Measurements from ENCODE around the gene RTTN.
"Not testable (repeated sequence)": the region's sequence is repeated elsewhere in the genome, so short reads cannot be mapped to it uniquely, and the experiment has no call there.

RTTN gene, protein sequence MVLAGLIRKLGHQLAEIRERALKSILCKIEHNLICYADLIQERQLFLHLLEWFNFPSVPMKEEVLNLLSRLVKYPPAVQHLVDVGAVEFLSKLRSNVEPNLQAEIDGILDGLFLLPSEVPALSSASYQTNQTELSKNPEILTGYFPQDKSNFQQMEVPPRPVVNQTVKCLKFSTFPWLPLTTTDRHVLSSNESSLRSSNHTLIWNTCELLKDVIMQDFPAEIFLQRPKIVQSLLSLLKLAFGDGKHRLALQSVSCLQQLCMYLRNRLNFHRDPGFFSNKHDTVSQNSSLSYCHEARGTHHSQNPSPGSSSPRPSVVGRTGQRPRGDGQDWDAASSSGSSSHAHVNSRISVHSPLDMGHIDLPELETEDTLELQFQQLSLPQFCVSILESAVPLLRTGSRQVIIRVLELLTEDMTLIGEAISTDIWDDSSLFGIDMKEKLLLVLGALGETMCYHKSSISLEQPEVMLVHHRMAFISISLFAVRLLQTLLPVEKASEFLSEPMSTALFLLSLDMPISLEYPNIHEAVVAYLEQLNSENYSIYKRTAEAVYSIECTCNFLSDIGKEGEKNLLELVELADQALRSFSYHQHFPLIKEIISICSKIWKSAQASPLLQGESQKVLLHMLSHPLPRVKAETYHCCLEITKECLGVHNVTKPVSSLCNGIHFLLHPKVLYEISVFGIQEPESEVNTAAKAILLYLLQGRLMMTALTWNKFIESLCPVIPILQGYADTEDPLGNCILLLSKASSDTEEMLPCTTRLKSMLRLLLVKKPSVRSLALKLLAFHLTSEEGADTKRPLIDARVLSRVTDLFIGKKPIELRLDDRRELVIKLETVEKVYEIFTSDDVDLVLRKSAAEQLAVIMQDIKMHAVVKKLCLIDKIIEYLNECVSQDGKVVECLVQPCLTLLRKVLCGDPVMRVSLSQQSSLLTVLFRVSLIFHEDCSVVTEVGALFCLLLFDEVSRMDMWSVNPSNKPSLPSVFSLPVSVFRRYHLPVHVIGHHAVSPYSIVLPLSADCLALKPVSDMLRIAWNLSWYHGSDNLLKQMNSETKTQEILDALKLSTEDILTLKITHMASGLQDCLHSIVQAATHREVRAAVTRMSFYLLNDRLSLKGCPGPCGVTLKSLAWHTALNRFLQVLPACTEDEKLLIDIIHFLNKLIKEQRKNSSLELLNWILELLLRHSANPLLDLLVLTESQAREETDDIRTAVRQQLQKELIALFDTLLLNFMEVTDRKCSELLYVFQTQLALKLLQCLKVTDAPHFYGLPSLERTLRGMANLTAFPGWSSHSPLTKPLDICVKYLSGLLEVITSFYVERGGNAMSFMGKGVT (N-terminal part only)

DNA sequence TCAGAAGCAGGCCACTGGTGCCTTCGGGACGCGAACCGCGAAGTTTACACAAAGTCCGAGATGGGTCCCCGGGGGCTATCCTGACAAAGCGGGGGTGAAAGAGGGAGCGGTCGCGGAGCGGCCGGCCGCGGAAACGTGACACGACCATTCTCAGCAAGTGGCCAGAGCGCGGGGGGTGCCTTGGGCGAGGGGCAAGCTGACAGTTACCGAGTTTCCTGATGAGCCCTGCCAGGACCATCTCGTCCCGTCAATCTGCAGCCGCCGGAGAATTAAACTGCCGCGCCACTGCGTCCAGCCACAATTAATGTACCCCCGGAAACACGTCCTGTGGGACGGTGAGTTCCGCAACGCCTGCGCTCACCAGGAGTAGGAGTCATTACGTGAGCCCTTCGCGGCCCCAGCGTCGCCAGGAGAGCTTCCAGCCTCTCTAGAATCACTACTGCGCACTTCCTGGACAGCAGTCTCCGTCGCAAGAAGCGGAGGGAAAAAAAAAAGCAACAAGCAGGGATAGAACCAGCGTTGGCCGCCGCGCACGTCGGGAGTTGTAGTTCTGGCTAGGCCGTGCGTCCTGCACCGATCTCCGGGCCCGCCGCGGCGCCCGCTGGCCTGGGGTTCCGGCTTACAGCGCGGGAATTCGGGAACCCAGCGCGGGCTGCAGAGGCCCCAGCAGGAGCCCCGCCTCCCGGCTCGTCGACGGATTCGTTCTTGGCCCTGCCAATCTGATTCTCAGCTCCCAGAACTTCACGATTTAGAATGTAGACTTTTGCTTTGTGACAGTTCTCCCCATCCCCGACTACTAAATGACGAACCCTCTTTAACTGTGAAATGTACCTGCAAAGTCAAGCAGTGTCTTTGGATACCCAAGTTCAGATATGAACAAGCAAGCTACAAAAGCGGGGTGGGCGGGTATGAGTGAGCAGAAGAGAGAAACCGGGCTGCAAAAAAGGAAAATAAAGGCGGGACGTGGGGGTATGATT, at the start of gene RTTN:
TSS of gene RTTN (minus strand) at position 267 of the 977 bp plus-strand sequence. CDS start at position 238, 29 bp downstream.
- H3K36me3 ChIP-seq (ENCODE audit: insufficient read depth, low read length), result no peaks in the 10 kb centered on the region
- peaks cover 7% of the 10 kb centered on the region; the same call in 1 of the 2 replicates for H3K4me1 ChIP-seq (ENCODE audit: insufficient read depth, low read length)
- peak within 1 kb of the TSS; percentile 93 for H3K9ac ChIP-seq (ENCODE audit: low read depth, low read length)
- H3K9me3 ChIP-seq (ENCODE audit: control insufficient read depth, insufficient read depth, low read length), result no peaks in the 10 kb centered on the region

DNA sequence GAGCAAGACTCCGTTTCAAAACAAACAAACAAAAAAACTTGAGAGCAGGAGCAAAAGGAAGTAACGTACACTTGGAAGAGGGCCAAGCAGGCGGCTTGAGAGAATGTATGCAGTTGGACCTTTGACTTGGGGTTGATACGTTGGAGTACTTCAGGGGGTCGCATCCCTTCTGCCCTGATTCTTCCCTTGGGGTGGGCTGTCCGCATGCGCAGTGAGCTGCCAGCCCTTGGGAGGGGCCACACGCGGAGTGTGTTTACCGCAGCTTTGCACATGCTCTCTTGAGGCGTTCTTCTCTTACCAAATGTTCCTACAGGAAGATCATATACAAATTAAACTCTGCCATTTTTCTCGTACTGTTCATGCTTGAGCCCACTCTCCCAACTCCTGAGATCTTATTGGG, 45.3 kb upstream of the RTTN start:
- H3K9me3 ChIP-seq (ENCODE audit: control insufficient read depth, insufficient read depth, low read length), result no peaks in the 10 kb centered on the region
- no peaks in the 10 kb centered on the region for H3K4me1 ChIP-seq (ENCODE audit: insufficient read depth, low read length)
- H3K36me3 ChIP-seq (ENCODE audit: insufficient read depth, low read length), result no peaks in the 10 kb centered on the region
- no peak overlapping the region for H3K9ac ChIP-seq (ENCODE audit: low read depth, low read length)

DNA sequence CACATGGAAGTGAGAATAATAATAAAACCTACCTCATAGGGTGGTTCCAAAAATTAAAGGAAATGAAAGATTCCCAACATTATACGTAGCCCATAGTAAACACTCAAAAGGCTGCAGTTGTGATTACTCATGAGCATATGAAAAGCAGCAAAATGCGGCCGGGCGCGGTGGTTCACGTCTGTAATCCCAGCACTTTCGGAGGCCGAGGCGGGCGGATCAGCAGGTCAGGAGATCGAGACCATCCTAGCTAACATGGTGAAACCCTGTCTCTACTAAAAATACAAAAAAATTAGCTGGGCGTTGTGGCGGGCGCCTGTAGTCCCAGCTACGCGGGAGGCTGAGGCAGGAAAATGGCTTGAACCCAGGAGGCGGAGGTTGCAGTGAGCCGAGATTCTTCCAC, 44.4 kb upstream of the RTTN start:
- not testable (repeated sequence) for H3K9ac ChIP-seq (ENCODE audit: low read depth, low read length); H3K4me1 ChIP-seq (ENCODE audit: insufficient read depth, low read length); H3K9me3 ChIP-seq (ENCODE audit: control insufficient read depth, insufficient read depth, low read length); H3K36me3 ChIP-seq (ENCODE audit: insufficient read depth, low read length)

DNA sequence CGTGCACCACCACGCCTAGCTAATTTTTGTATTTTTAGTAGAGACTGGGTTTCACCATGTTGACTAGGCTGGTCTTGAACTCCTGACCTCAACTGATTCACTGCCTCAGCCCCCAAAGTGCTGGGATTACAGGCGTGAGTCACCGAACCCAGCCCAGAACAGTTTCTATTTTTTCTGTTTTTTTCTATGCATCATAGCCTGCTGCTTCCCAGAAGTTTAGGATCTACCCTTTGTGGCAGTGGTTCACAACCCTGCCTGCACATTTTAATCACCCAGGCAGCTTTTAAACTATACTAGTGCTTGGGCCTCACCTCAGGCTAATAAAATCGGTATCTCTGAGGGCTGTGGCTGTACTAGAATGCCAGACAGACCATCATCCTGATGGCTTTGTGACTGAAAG, 43.6 kb upstream of the RTTN start:
- H3K36me3 ChIP-seq (ENCODE audit: insufficient read depth, low read length), result no peaks in the 10 kb centered on the region
- H3K9ac ChIP-seq (ENCODE audit: low read depth, low read length), result no peak overlapping the region
- no peaks in the 10 kb centered on the region for H3K9me3 ChIP-seq (ENCODE audit: control insufficient read depth, insufficient read depth, low read length)
- no peaks in the 10 kb centered on the region for H3K4me1 ChIP-seq (ENCODE audit: insufficient read depth, low read length)

DNA sequence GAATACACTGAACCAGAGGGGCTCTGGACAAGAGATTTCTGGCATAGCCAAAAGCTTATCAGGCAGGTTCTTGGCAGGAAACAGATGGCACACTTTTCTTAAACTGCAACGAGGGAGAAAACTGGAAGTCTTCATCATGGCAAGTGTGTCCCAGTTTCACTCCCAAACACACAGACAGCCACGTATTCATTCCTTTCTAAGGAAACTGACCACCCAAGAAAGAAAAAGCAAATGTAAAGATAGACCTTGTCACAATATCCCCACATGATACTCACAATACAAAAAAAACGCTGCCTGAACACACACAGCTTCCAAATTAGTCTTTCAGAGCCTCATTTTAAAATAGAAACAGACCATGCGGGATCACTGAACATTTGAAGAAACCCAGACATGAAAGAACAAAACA, 40.6 kb upstream of the RTTN start:
- H3K36me3 ChIP-seq (ENCODE audit: insufficient read depth, low read length), result no peaks in the 10 kb centered on the region

DNA sequence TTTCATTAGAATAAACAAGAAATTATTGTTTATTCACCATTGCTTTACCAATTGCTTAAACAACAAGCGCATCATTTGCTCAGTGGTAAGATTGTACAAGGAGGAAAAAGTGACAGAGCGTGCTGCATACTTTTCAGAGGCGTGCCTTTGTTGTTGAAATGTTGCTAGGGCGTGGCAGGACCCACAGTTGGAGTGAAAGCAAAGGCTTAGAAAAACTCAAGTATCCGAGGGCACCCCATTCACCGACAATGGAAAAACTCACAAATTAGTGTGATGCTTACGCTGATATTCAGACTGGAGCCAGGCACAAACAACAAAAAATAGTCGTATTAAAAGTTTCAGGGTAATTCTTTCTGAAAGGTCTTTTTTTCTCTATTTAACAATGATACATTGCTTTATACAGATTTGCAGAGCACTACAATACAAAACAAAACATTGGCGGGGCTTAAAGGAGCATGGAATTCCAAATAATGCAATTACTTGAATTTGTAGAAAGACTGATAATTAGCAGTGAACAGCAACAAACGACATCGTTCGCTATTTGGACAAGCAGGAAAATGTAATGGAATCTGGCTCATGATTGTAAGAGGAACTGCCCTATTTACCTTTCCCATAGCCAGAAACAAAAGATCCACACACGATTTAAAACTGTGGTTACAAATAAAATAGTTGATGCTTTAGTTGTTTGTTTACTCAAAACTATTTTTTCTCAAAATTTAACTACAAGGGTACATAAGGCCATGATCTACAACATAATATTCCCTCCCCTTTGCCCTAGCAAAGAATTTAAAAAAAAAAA, 37.8 kb upstream of the RTTN start:
- H3K36me3 ChIP-seq (ENCODE audit: insufficient read depth, low read length), result no peaks in the 10 kb centered on the region
- H3K9ac ChIP-seq (ENCODE audit: low read depth, low read length), result no peak overlapping the region
- H3K4me1 ChIP-seq (ENCODE audit: insufficient read depth, low read length), result no peaks in the 10 kb centered on the region
- no peaks in the 10 kb centered on the region for H3K9me3 ChIP-seq (ENCODE audit: control insufficient read depth, insufficient read depth, low read length)

More for the DNA sequence above, 40.6 kb upstream of the RTTN start:
- Histone ChIP-seq H3K4me1 (ENCODE audit: insufficient read depth, low read length) (no peaks in the 10 kb centered on the region), H3K9me3 (ENCODE audit: control insufficient read depth, insufficient read depth, low read length) (no peaks in the 10 kb centered on the region), H3K9ac (ENCODE audit: low read depth, low read length) (no peak overlapping the region)

DNA sequence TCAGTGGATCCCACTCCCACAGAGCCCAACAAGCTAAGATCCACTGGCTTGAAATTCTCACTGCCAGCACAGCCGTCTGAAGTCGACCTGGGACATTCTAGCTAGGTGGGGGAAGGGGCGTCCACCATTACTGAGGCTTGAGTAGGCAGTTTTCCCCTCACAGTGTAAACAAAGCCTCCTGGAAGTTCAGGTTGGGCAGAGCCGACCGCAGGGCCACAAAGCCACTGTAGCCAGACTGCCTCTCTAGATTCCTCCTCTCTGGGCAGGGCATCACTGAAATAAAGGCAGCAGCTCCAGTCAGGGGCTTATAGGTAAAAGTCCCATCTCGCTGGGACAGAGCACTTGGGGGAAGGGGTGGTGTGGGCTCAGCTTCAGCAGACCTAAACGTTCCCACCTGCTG, 31.4 kb upstream of the RTTN start:
- H3K36me3 ChIP-seq (ENCODE audit: insufficient read depth, low read length); H3K4me1 ChIP-seq (ENCODE audit: insufficient read depth, low read length); H3K9ac ChIP-seq (ENCODE audit: low read depth, low read length); H3K9me3 ChIP-seq (ENCODE audit: control insufficient read depth, insufficient read depth, low read length): not testable (repeated sequence)

DNA sequence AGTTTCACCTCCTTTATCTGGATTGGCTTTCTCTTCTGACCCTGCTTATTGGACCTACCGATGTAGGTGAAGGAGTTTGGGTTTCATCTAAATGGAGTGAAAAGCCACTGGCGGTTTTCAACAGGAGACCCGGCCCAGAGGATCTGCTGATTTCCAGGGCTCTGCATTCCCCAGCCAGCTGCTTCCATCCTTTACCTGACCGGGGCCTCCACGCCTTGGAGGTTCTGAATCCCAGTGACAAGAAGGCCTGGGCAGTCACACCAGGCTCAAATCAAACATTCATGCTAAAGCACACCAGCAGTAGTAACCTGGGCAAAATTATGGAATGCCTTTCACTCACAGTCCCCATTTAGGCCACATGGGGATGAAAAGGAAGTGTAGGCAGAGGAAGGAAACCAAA, 30.0 kb upstream of the RTTN start:
- no peaks in the 10 kb centered on the region for H3K36me3 ChIP-seq (ENCODE audit: insufficient read depth, low read length)
- peaks cover 9% of the 10 kb centered on the region; the same call in 1 of the 2 replicates for H3K4me1 ChIP-seq (ENCODE audit: insufficient read depth, low read length)
- no peaks in the 10 kb centered on the region for H3K9me3 ChIP-seq (ENCODE audit: control insufficient read depth, insufficient read depth, low read length)
- H3K9ac ChIP-seq (ENCODE audit: low read depth, low read length), result no peak overlapping the region

DNA sequence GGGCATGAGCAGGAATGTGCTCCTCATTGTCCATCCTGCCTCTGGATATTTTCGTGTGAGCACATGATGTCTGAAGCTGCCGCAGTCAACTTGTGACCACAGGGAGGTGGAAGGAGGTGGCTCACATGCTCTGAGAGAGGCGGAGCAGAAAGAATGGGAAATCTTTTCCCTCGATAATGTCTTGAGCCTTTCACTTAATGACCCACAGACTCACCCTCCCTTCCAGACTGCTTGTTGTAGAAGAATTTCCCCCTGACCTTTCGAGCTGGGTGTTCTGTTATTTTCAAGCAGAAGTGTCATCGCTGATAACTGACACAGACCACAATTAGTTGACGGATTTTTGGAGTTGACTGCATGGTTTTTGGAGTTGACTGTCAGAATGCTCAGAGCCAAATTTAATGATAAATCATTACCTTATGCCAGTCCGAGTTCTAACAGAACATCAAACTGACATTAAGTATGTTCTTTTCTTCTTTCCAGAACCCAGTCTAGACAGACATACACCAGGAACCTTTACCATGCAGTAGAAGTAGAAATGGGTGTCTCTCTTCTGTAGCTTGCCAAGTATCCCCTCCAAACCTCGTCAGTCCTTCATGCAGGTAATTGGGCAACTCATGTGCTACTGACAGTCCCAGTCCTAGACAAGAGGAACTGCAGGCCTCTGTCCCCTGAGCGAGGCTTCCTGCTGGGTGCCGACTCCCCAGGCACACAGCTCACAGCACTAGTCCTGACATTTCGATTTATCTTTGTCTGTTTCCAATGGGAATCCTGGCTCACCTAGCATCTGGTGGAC, 29.4 kb upstream of the RTTN start:
- H3K9ac ChIP-seq (ENCODE audit: low read depth, low read length), result no peak overlapping the region
- H3K36me3 ChIP-seq (ENCODE audit: insufficient read depth, low read length), result no peaks in the 10 kb centered on the region
- H3K9me3 ChIP-seq (ENCODE audit: control insufficient read depth, insufficient read depth, low read length), result no peaks in the 10 kb centered on the region
- peaks cover 9% of the 10 kb centered on the region; the same call in 1 of the 2 replicates for H3K4me1 ChIP-seq (ENCODE audit: insufficient read depth, low read length)

DNA sequence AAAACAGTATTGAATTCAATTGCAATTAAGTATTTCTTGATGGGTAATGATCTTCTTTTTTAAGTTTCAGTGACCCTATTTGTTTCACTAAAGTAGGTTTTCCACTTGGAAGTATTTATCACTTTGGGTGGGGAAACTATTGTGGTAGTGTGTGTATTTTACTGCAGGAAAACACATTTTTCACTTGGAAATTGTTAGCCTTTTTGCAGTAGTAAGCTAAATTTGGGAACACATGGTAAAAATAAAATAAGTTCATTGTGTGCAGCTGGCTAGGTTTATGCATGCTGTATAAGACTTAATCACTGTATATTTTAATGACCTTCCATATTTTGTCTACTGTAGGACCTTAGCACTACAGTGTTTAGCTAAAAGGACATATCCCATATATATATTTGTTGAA, 28.5 kb upstream of the RTTN start:
- Histone ChIP-seq H3K9me3 (ENCODE audit: control insufficient read depth, insufficient read depth, low read length) (no peaks in the 10 kb centered on the region), H3K4me1 (ENCODE audit: insufficient read depth, low read length) (peaks cover 9% of the 10 kb centered on the region; the same call in 1 of the 2 replicates), H3K36me3 (ENCODE audit: insufficient read depth, low read length) (no peaks in the 10 kb centered on the region), H3K9ac (ENCODE audit: low read depth, low read length) (no peak overlapping the region)

DNA sequence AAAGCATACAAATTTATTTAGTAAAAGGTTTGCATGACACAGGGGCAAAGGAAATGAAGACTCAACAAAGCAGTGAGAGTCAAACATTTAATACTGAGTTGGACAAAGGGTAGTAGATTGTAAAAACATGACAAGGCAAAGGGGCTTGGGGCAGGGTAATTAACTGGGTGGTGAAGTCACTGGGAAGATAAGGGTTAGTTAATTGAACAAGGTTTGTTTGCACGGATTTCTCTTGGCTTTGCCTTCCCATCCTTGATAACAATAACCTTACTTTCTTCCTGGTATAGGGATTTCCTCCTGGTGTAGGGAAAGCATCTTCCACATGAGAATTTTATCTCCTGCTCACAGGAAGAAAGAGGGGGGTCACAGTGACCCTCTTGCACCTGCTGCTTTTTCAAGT, 26.8 kb upstream of the RTTN start:
- no peaks in the 10 kb centered on the region for H3K36me3 ChIP-seq (ENCODE audit: insufficient read depth, low read length)
- no peak overlapping the region for H3K9ac ChIP-seq (ENCODE audit: low read depth, low read length)
- H3K9me3 ChIP-seq (ENCODE audit: control insufficient read depth, insufficient read depth, low read length), result peaks cover 6% of the 10 kb centered on the region; the same call in 1 of the 2 replicates
- peaks cover 9% of the 10 kb centered on the region; the same call in 1 of the 2 replicates for H3K4me1 ChIP-seq (ENCODE audit: insufficient read depth, low read length)

DNA sequence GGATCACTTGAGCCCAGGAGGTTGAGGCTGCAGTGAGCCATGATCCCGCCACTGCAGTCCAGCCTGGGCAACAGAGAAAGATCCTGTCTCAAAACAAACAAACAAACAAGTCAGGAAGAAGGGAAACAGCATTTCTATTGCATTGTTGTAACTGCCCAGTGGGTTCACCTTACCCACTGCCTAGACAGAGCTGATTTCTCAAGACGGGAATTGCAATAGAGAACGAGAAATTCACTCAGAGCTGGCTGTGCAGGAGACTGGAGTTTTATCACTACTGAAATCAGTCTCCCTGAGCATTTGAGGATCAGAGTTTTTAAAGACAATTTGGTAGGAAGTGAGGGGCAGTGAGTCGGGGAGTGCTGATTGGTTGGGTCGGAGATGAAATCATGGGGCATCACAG, 24.2 kb upstream of the RTTN start:
- Histone ChIP-seq H3K9ac (ENCODE audit: low read depth, low read length) (no peak overlapping the region), H3K4me1 (ENCODE audit: insufficient read depth, low read length) (peaks cover 4% of the 10 kb centered on the region; the same call in 1 of the 2 replicates), H3K36me3 (ENCODE audit: insufficient read depth, low read length) (no peaks in the 10 kb centered on the region), H3K9me3 (ENCODE audit: control insufficient read depth, insufficient read depth, low read length) (peaks cover 6% of the 10 kb centered on the region; the same call in 1 of the 2 replicates)

All from ES-I3 (cell line).